Measurements from ENCODE around the gene FUT8. TPM values are rescaled to one million over a fixed set of nuclear protein-coding genes. Genes with fewer than 3 reads are reported as not detected.

FUT8 gene
- total and polyA plus RNA-seq, 2 donors (not counting 1 experiment from before 2014, with no cell fraction given), result 13.2 to 91.8 TPM

- intact Hi-C loops (cut with micrococcal nuclease), result no loop called here
- H3K27ac Mint-ChIP-seq, result no peak overlapping the region
- peaks cover 6% of the 10 kb centered on the region for H4K20me1 ChIP-seq (ENCODE audit: control insufficient read depth, insufficient read depth, low read length, poor library complexity, severe bottlenecking)
- no peak overlapping the region for H3K27ac ChIP-seq (ENCODE audit: low read length in 2 of 2)
- H3K4me2 ChIP-seq (replicated peaks; ENCODE audit: low read depth, low read length, poor library complexity, severe bottlenecking), result no peak overlapping the region
- no peak overlapping the region for H2AFZ ChIP-seq (ENCODE audit: insufficient read depth, low read depth, low read length, poor library complexity, severe bottlenecking)
- peaks cover 2 to 7% of the 10 kb centered on the region in 2 experiments for H3K36me3 ChIP-seq (replicated peaks in 1 of 2; ENCODE audit: control extremely low read depth in 1 of 2, control insufficient read depth in 1 of 2, extremely low read depth in 1 of 2, insufficient read depth in 2 of 2, low read length in 1 of 2)
- no peaks in the 10 kb centered on the region for H3K27me3 ChIP-seq (replicated peaks in 1 of 4; ENCODE audit: control extremely low read depth in 1 of 4, control insufficient read depth in 3 of 4, insufficient read depth in 4 of 4, low read length in 3 of 4)
- H3K4me3 ChIP-seq (ENCODE audit: control extremely low read depth in 1 of 5, extremely low read depth in 1 of 5, insufficient read depth in 1 of 5, low read depth in 2 of 5, low read length in 4 of 5), result no peak overlapping the region
- WGBS (ENCODE audit: insufficient coverage), result no CpG with 5 or more reads among the region's 2 CpGs
- no peak overlapping the region for H3K9ac ChIP-seq (ENCODE audit: low read length)
- ChIA-PET CTCF (no interaction called here), POLR2A (no interaction called here)
- peaks cover 0 to 7% (median 0%) of the 10 kb centered on the region in 3 donors for H3K9me3 ChIP-seq (ENCODE audit: control extremely low read depth in 1 of 3, control insufficient read depth in 2 of 3, insufficient read depth in 1 of 3, low read length in 2 of 3)
- H3K4me1 Mint-ChIP-seq, result no peaks in the 10 kb centered on the region
- no peaks in the 10 kb centered on the region for H3K9me3 Mint-ChIP-seq (ENCODE audit: insufficient read depth)
- no peaks in the 10 kb centered on the region for H3K79me2 ChIP-seq (ENCODE audit: control insufficient read depth, insufficient read depth, low read length)
- ATAC-seq (ENCODE audit: low read depth) (no peak), DNase-seq (no peak)
- no peak overlapping the region for H3K4me3 Mint-ChIP-seq
- no peaks in the 10 kb centered on the region for H3K4me1 ChIP-seq (ENCODE audit: control insufficient read depth in 2 of 2, insufficient read depth in 2 of 2, low read length in 2 of 2)
- TF ChIP-seq EZH2 (IDR thresholded peaks at IDR 0.05; ENCODE audit: borderline replicate concordance, insufficient read depth, low read depth, low read length, poor library complexity, severe bottlenecking), result no peak
- TF ChIP-seq CTCF (IDR thresholded peaks at IDR 0.05), result no peak
- no peaks in the 10 kb centered on the region for H3K27me3 Mint-ChIP-seq
Observed at GRCh38 chr14:65650826-65651225, 238.3 kb downstream of the FUT8 start.

- WGBS (ENCODE audit: insufficient coverage), result 100% methylated on average over 1 of the region's 2 CpGs
- intact Hi-C loops (cut with micrococcal nuclease), result no loop called here
- no peaks in the 10 kb centered on the region for H3K4me1 ChIP-seq (ENCODE audit: control insufficient read depth in 2 of 2, insufficient read depth in 2 of 2, low read length in 2 of 2)
- TF ChIP-seq CTCF (IDR thresholded peaks at IDR 0.05), result no peak
- TF ChIP-seq EZH2 (IDR thresholded peaks at IDR 0.05; ENCODE audit: borderline replicate concordance, insufficient read depth, low read depth, low read length, poor library complexity, severe bottlenecking), result no peak
- H3K9ac ChIP-seq (ENCODE audit: low read length), result no peak overlapping the region
- Mint-ChIP-seq H3K27me3 (no peaks in the 10 kb centered on the region), H3K9me3 (ENCODE audit: insufficient read depth) (no peaks in the 10 kb centered on the region), H3K4me3 (no peak overlapping the region), H3K4me1 (peaks cover 2% of the 10 kb centered on the region), H3K27ac (no peak overlapping the region)
- ChIA-PET CTCF (no interaction called here), POLR2A (no interaction called here)
- H3K9me3 ChIP-seq (ENCODE audit: control extremely low read depth in 1 of 3, control insufficient read depth in 2 of 3, insufficient read depth in 1 of 3, low read length in 2 of 3), result peaks cover 0 to 7% (median 0%) of the 10 kb centered on the region in 3 donors
- H3K27ac ChIP-seq (ENCODE audit: low read length in 2 of 2), result no peak overlapping the region
- H4K20me1 ChIP-seq (ENCODE audit: control insufficient read depth, insufficient read depth, low read length, poor library complexity, severe bottlenecking), result no peaks in the 10 kb centered on the region
- H3K27me3 ChIP-seq (replicated peaks in 1 of 4; ENCODE audit: control extremely low read depth in 1 of 4, control insufficient read depth in 3 of 4, insufficient read depth in 4 of 4, low read length in 3 of 4), result no peaks in the 10 kb centered on the region
- no peak for DNase-seq
- no peaks in the 10 kb centered on the region for H3K79me2 ChIP-seq (ENCODE audit: control insufficient read depth, insufficient read depth, low read length)
- H3K4me2 ChIP-seq (replicated peaks; ENCODE audit: low read depth, low read length, poor library complexity, severe bottlenecking), result no peak overlapping the region
- no peak overlapping the region for H3K4me3 ChIP-seq (ENCODE audit: control extremely low read depth in 1 of 5, extremely low read depth in 1 of 5, insufficient read depth in 1 of 5, low read depth in 2 of 5, low read length in 4 of 5)
- ATAC-seq (ENCODE audit: low read depth), result no peak
- no peak overlapping the region for H2AFZ ChIP-seq (ENCODE audit: insufficient read depth, low read depth, low read length, poor library complexity, severe bottlenecking)
- no peaks in the 10 kb centered on the region for H3K36me3 ChIP-seq (replicated peaks in 1 of 2; ENCODE audit: control extremely low read depth in 1 of 2, control insufficient read depth in 1 of 2, extremely low read depth in 1 of 2, insufficient read depth in 2 of 2, low read length in 1 of 2)
Observed at GRCh38 chr14:65656554-65656953, 244.0 kb downstream of the FUT8 start.
